ENCODE data around the gene DAP.

GRCh38 chr5:10645146-10645545, 115.9 kb downstream of the DAP start:
- TF ChIP-seq, protein P1, sequence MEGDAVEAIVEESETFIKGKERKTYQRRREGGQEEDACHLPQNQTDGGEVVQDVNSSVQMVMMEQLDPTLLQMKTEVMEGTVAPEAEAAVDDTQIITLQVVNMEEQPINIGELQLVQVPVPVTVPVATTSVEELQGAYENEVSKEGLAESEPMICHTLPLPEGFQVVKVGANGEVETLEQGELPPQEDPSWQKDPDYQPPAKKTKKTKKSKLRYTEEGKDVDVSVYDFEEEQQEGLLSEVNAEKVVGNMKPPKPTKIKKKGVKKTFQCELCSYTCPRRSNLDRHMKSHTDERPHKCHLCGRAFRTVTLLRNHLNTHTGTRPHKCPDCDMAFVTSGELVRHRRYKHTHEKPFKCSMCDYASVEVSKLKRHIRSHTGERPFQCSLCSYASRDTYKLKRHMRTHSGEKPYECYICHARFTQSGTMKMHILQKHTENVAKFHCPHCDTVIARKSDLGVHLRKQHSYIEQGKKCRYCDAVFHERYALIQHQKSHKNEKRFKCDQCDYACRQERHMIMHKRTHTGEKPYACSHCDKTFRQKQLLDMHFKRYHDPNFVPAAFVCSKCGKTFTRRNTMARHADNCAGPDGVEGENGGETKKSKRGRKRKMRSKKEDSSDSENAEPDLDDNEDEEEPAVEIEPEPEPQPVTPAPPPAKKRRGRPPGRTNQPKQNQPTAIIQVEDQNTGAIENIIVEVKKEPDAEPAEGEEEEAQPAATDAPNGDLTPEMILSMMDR (optimal IDR thresholded peaks at IDR 0.05 in 1 of 3, IDR thresholded peaks at IDR 0.05 in 1 of 3, conservative IDR thresholded peaks at IDR 0.05 in 1 of 3; ENCODE audit: extremely low read depth in 1 of 3, insufficient read depth in 2 of 3, low read length in 3 of 3) = no peak
- no peak for TF ChIP-seq EZH2 (IDR thresholded peaks at IDR 0.05; ENCODE audit: low read length)

Data from keratinocyte (primary cell).